H1 (cell line): ENCODE results near the gene CTSA. TPM values are rescaled to one million over a fixed set of nuclear protein-coding genes. Genes with fewer than 3 reads are reported as not detected.

Experiments used
- CTCF ChIA-PET: fragments of 300-600 bp; sonication (Branson Sonifier 250); formaldehyde crosslinking; loops from one replicate; lab custom pipeline; 2021; ENCODE audit not compliant: partially characterized antibody; lab: Charles Lee
- POLR2A ChIA-PET: fragments of 300-600 bp; sonication (Branson Sonifier 250); formaldehyde crosslinking; loops from one replicate; lab custom pipeline; 2021; ENCODE audit warnings: inconsistent platforms; ENCODE audit not compliant: partially characterized antibody; lab: Charles Lee
- DNase-seq, 2 experiments: peaks; one replicate each; pipeline versions ENCODE4 v3.0.0 to v3.0.0-alpha.2; 2010 to 2022; ENCODE audit warnings: low spot score in 2 of 2, low read depth in 1 of 2, mixed read lengths in 1 of 2
- FAIRE-seq: peaks from 2 replicates; lab custom pipeline; 2011; peaks lifted over from hg19 to GRCh38; lab: Jason Lieb, UNC
- H2AFZ ChIP-seq: 2 replicates; pipeline ENCODE4 v1.8.1; 2012; ENCODE audit warnings: low read length, inconsistent platforms
- H2AK5ac ChIP-seq: 2 replicates; pipeline ENCODE4 v1.6.1; 2013; ENCODE audit warnings: low read depth, low read length
- H2BK120ac ChIP-seq: replicated peaks from 2 replicates; pipeline ENCODE3; 2013; ENCODE audit warnings: low read depth, low read length, inconsistent platforms
- H2BK12ac ChIP-seq: 2 replicates; pipeline ENCODE4 v1.6.1; 2013; ENCODE audit warnings: low read depth, low read length
- H2BK15ac ChIP-seq: 2 replicates; pipeline ENCODE4 v1.6.1; 2013; ENCODE audit warnings: low read length
- H2BK20ac ChIP-seq: 2 replicates; pipeline ENCODE4 v1.6.1; 2013; ENCODE audit warnings: low read length
- H2BK5ac ChIP-seq: 2 replicates; pipeline ENCODE4 v1.6.1; 2013; ENCODE audit warnings: low read depth, low read length
- H3K14ac ChIP-seq: 2 replicates; pipeline ENCODE4 v1.6.1; 2013; ENCODE audit warnings: inconsistent platforms; ENCODE audit not compliant: insufficient read length
- H3K18ac ChIP-seq: 2 replicates; pipeline ENCODE4 v1.6.1; 2013; ENCODE audit warnings: low read length; ENCODE audit errors: extremely low read depth
- H3K23ac ChIP-seq: 2 replicates; pipeline ENCODE4 v1.6.1; 2013; ENCODE audit warnings: inconsistent platforms; ENCODE audit not compliant: insufficient read length
- H3K23me2 ChIP-seq: 2 replicates; pipeline ENCODE4 v1.6.1; 2013; ENCODE audit warnings: low read depth, low read length
- H3K27ac ChIP-seq: 2 replicates; pipeline ENCODE4 v1.6.1; 2011; ENCODE audit warnings: low read depth, low read length, inconsistent platforms
- H3K27me3 ChIP-seq, 4 experiments: replicated peaks in 1 of 4; 1 replicate in 1 of 4; 2 replicates in 3 of 4; pipeline versions ENCODE4 v1.6.1 to v1.8.1; 2011 to 2013; ENCODE audit warnings: low read length in 3 of 4, mild to moderate bottlenecking in 3 of 4, inconsistent platforms in 2 of 4, mixed read lengths in 2 of 4, moderate library complexity in 1 of 4; ENCODE audit not compliant: control insufficient read depth in 3 of 4, insufficient read depth in 3 of 4; ENCODE audit errors: extremely low read depth in 1 of 4
- H3K36me3 ChIP-seq, 4 experiments: 2 replicates each; pipeline versions ENCODE4 v1.6.1 to v1.8.1; 2011 to 2013; ENCODE audit warnings: mild to moderate bottlenecking in 4 of 4, low read length in 3 of 4, moderate library complexity in 2 of 4, control low read depth in 1 of 4, inconsistent platforms in 1 of 4; ENCODE audit not compliant: insufficient read depth in 4 of 4, control insufficient read depth in 2 of 4
- H3K4ac ChIP-seq: replicated peaks from 2 replicates; pipeline ENCODE3; 2013; ENCODE audit warnings: low read length, low read depth, mixed read lengths, inconsistent platforms; ENCODE audit not compliant: insufficient read length
- H3K4me1 ChIP-seq, 4 experiments: replicated peaks in 1 of 4; 1 replicate in 1 of 4; 2 replicates in 3 of 4; pipeline versions ENCODE4 v1.6.1 to v1.8.1; 2011 to 2013; ENCODE audit warnings: low read length in 3 of 4, inconsistent platforms in 2 of 4, mixed read lengths in 1 of 4; ENCODE audit not compliant: insufficient read depth in 4 of 4, control insufficient read depth in 3 of 4
- H3K4me2 ChIP-seq, 2 experiments: 2 replicates each; pipeline versions ENCODE4 v1.6.1 to v1.8.1; 2011 to 2013; ENCODE audit warnings: low read depth in 2 of 2, low read length in 2 of 2, control low read depth in 1 of 2, inconsistent platforms in 1 of 2, mild to moderate bottlenecking in 1 of 2; ENCODE audit not compliant: insufficient read depth in 1 of 2
- H3K4me3 ChIP-seq, 4 experiments: fragments of 200-600, 300-600 bp in 1 of 4; sonication (generic), shearing (Covaris generic), sonication (Bioruptor Twin) in 1 of 4; 2 replicates each; pipeline versions ENCODE4 v1.5.1 to v1.8.1; 2011 to 2016; ENCODE audit warnings: low read length in 4 of 4, low read depth in 3 of 4, control low read depth in 2 of 4, inconsistent platforms in 2 of 4, mild to moderate bottlenecking in 2 of 4, mixed read lengths in 1 of 4, moderate library complexity in 1 of 4; ENCODE audit not compliant: insufficient read depth in 2 of 4; ENCODE audit errors: extremely low read depth in 1 of 4
- H3K56ac ChIP-seq: replicated peaks from 2 replicates; pipeline ENCODE3; 2013; ENCODE audit warnings: low read depth, mild to moderate bottlenecking, mixed read lengths, low read length, inconsistent platforms; ENCODE audit not compliant: insufficient read length
- H3K79me1 ChIP-seq: 2 replicates; pipeline ENCODE4 v1.6.1; 2013; ENCODE audit warnings: low read depth, low read length, control low read depth
- H3K79me2 ChIP-seq, 2 experiments: 2 replicates each; pipeline versions ENCODE4 v1.6.1 to v1.8.1; 2012 to 2013; ENCODE audit warnings: low read length in 2 of 2, mild to moderate bottlenecking in 2 of 2, inconsistent platforms in 1 of 2; ENCODE audit not compliant: insufficient read depth in 2 of 2, control insufficient read depth in 1 of 2
- H3K9ac ChIP-seq, 4 experiments: replicated peaks in 1 of 4; 1 replicate in 1 of 4; 2 replicates in 3 of 4; pipeline versions ENCODE4 v1.6.1 to v1.8.1; 2011 to 2013; ENCODE audit warnings: low read depth in 3 of 4, low read length in 3 of 4, control low read depth in 2 of 4, mild to moderate bottlenecking in 2 of 4, moderate library complexity in 2 of 4, inconsistent platforms in 1 of 4; ENCODE audit errors: extremely low read depth in 1 of 4
- H3K9me3 ChIP-seq, 2 experiments: 2 replicates each; pipeline versions ENCODE4 v1.6.1 to v1.8.1; 2012 to 2013; ENCODE audit warnings: mild to moderate bottlenecking in 2 of 2, moderate library complexity in 2 of 2, control low read depth in 1 of 2, inconsistent platforms in 1 of 2, low read depth in 1 of 2, low read length in 1 of 2, mixed read lengths in 1 of 2; ENCODE audit not compliant: insufficient read depth in 2 of 2
- H4K20me1 ChIP-seq, 2 experiments: replicated peaks in 1 of 2; 2 replicates each; pipeline versions ENCODE3 to v1.8.1; 2011 to 2013; ENCODE audit warnings: inconsistent platforms in 2 of 2, low read length in 2 of 2, mild to moderate bottlenecking in 1 of 2; ENCODE audit not compliant: insufficient read depth in 2 of 2, control insufficient read depth in 1 of 2
- H4K5ac ChIP-seq: 2 replicates; pipeline ENCODE4 v1.6.1; 2013; ENCODE audit warnings: low read length, low read depth, mixed read lengths, inconsistent platforms; ENCODE audit not compliant: insufficient read length
- H4K8ac ChIP-seq: 2 replicates; pipeline ENCODE4 v1.8.0; 2013; ENCODE audit warnings: mild to moderate bottlenecking, moderate library complexity, low read length, inconsistent platforms; ENCODE audit not compliant: insufficient read depth; ENCODE audit errors: extremely low read depth
- H4K91ac ChIP-seq: replicated peaks from 2 replicates; pipeline ENCODE3; 2013; ENCODE audit warnings: low read length, mixed read lengths, inconsistent platforms; ENCODE audit not compliant: insufficient read length
- CBX5 ChIP-seq: fragments of 300-800, 300-1000 bp; sonication (generic); IDR thresholded peaks from 2 replicates; pipeline ENCODE4 v1.7.1; 2016; ENCODE audit warnings: antibody characterized with exemption, low read length, low read depth
- CREB1 ChIP-seq: IDR thresholded peaks from 2 replicates; pipeline ENCODE4 v1.6.1; 2012; ENCODE audit warnings: inconsistent platforms
- JUN ChIP-seq: IDR thresholded peaks from 2 replicates; pipeline ENCODE4 v1.6.1; 2011; ENCODE audit warnings: low read depth, mild to moderate bottlenecking, improper control_type of control experiment, low read length
- KDM5A ChIP-seq: fragments of 200-600 bp; IDR thresholded peaks from 2 replicates; pipeline ENCODE4 v1.7.1; 2012; ENCODE audit warnings: mild to moderate bottlenecking, low read length, inconsistent platforms, mixed read lengths
- RBBP5 ChIP-seq: IDR thresholded peaks from 2 replicates; pipeline ENCODE4 v1.7.1; 2012; ENCODE audit warnings: low read depth, mild to moderate bottlenecking, inconsistent platforms, low read length, moderate library complexity, borderline replicate concordance
- SIRT6 ChIP-seq: IDR thresholded peaks from one replicate; pipeline ENCODE4 v1.7.1; 2012; ENCODE audit warnings: low read length, inconsistent platforms
- SP4 ChIP-seq: IDR thresholded peaks from 2 replicates; pipeline ENCODE4 v1.6.1; 2012; ENCODE audit warnings: low read length, inconsistent platforms
- WGBS, 2 experiments: shearing (Covaris generic) in 1 of 2; methylation state at CpG; one replicate each; pipeline versions ENCODE4 v1.1.6 to v1.1.7; 2013 to 2015; ENCODE audit warnings: low lambda C conversion rate in 2 of 2, mixed read lengths in 2 of 2, inconsistent platforms in 1 of 2, low coverage in 1 of 2, missing lambda C conversion rate in 1 of 2; ENCODE audit not compliant: insufficient replicate concordance in 2 of 2, insufficient coverage in 1 of 2, insufficient read length in 1 of 2; ENCODE audit errors: extremely low coverage in 1 of 2, missing lambda C conversion rate in 1 of 2; 5-methylcytosine and 5-hydroxymethylcytosine counted together
- polyA plus RNA-seq, 7 experiments: library from polyadenylated mRNA; depleted of rRNA in 3 of 7; stranded (reverse) in 5 of 7; unstranded in 2 of 7; fragments of >200 nt in 5 of 7; fragments of 200-250 nt in 2 of 7; gene quantifications; 1 replicate in 5 of 7; 2 replicates in 1 of 7; 4 replicates in 1 of 7; pipeline versions ENCODE4 v1.2.1 to v1.2.3, GENCODE V29; 2011 to 2013; ENCODE audit warnings: missing spikeins in 2 of 7, mixed read lengths in 2 of 7
- total RNA-seq: library from RNA; stranded (reverse); fragmentation: NEBNext Ultra II Directional; extraction: Animal tissue kit (Norgen Biotek cat#: 25700); gene quantifications from 2 replicates; pipeline ENCODE4 v1.2.1, GENCODE V29; 2021

CTSA gene
- total and polyA plus RNA-seq, 2 of the 8 experiments (the other 6 are each of a cell fraction or from before 2014, with no cell fraction given) = 49.7 to 74.0 TPM

DNA sequence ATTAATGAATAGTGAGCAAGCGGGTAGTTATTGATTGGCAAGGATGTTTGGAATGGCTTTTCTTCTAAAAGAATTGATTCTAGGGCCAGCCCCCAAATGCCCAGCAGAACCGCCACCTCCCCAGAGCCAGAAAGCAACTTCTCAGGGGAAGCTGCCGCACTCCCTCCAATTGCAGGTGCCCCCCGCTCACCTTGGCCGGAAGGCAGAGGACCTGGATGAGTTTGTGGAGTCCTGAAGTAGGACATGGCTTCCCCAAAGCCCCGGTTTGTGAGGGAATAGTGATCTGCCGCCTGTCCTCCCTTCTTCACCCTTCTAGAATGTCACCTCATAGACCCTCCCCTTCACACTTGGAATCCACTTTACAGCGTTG, 3.8 kb upstream of the CTSA start, which contains the start of gene SPATA25:
SPATA25 (minus strand) TSS at position 277 of the 370 bp plus-strand sequence; CDS start at position 245, 32 bp downstream.
- no peak within 1 kb of the TSS for H3K4ac ChIP-seq
- H3K14ac ChIP-seq = no peak within 1 kb of the TSS
- no peak within 1 kb of the TSS for H2BK12ac ChIP-seq
- no peak within 1 kb of the TSS for H2BK15ac ChIP-seq
- no peak within 1 kb of the TSS for H3K4me2 ChIP-seq
- no peak within 1 kb of the TSS for H3K27ac ChIP-seq
- H3K9me3 ChIP-seq = no peaks in the 10 kb centered on the region
- 90% methylated on average over 8 of the region's 8 CpGs; no CpG with 5 or more reads in 1 of the 2 experiments for WGBS, 2 experiments
- no peak within 1 kb of the TSS for H2BK20ac ChIP-seq
- H3K79me2 ChIP-seq = peaks cover 0 to 14% of the 10 kb centered on the region in 2 experiments; a peak in 1 of 4 replicates
- FAIRE-seq (no peak), DNase-seq (no peak)
- peaks cover 0 to 10% (median 6%) of the 10 kb centered on the region in 4 experiments; a peak in 6 of 7 replicates for H3K4me1 ChIP-seq
- H4K5ac ChIP-seq = no peak within 1 kb of the TSS
- no peak within 1 kb of the TSS for H3K18ac ChIP-seq
- peaks cover 3% of the 10 kb centered on the region; the same call in 1 of the 2 replicates for H3K79me1 ChIP-seq
- POLR2A ChIA-PET = interaction anchor here (1.0 to 1.5 kb wide), 2 partner anchors 10 to 62 kb away, joined by 4 read pairs; no protein-coding TSS in a partner anchor
- no peak within 1 kb of the TSS for H2AK5ac ChIP-seq
- CTCF ChIA-PET = interaction anchor here (0.9 kb wide), 1 partner anchor 70 kb away, joined by 4 read pairs; no protein-coding TSS in a partner anchor
- H4K8ac ChIP-seq = 0 out of 2 replicates have a peak within 1 kb of the TSS, but pooled peaks have one; percentile 35
- H2AFZ ChIP-seq = no peak within 1 kb of the TSS
- H4K20me1 ChIP-seq = peaks cover 0 to 7% of the 10 kb centered on the region in 2 experiments
- no peaks in the 10 kb centered on the region for H3K27me3 ChIP-seq
- no peak within 1 kb of the TSS for H4K91ac ChIP-seq
- no peak within 1 kb of the TSS for H3K56ac ChIP-seq
- H3K36me3 ChIP-seq = peaks cover 8 to 18% (median 16%) of the 10 kb centered on the region in 4 experiments
- H3K23me2 ChIP-seq = peaks cover 15% of the 10 kb centered on the region; the same call in 1 of the 2 replicates
- H2BK120ac ChIP-seq = no peak within 1 kb of the TSS
- H3K4me3 ChIP-seq = no peak within 1 kb of the TSS
- no peak within 1 kb of the TSS for H3K23ac ChIP-seq
- H2BK5ac ChIP-seq = no peak within 1 kb of the TSS
- no peak within 1 kb of the TSS for H3K9ac ChIP-seq
- no peak for TF ChIP-seq RBBP5
- no peak for TF ChIP-seq SP4
- TF ChIP-seq KDM5A = no peak
- TF ChIP-seq JUN = no peak
- no peak for TF ChIP-seq SIRT6
- TF ChIP-seq CREB1 = no peak
- no peak for TF ChIP-seq CBX5
